Kidney epithelial cell (primary cell): ENCODE data around the gene DLG2. TPM values are rescaled to one million over a fixed set of nuclear protein-coding genes. Genes with fewer than 3 reads are reported as not detected.

ENCODE experiments used
- DNase-seq: peaks from one replicate; pipeline ENCODE4 v3.0.0-alpha.2; 2010; ENCODE audit warnings: low read depth
- H3K27me3 ChIP-seq: 2 replicates; pipeline ENCODE4 v1.6.0; 2011; ENCODE audit warnings: low read length; ENCODE audit not compliant: control insufficient read depth, insufficient read depth
- H3K36me3 ChIP-seq: 2 replicates; pipeline ENCODE4 v1.5.1; 2011; ENCODE audit warnings: low read length; ENCODE audit not compliant: control insufficient read depth, insufficient read depth
- H3K4me3 ChIP-seq: 2 replicates; pipeline ENCODE4 v1.5.1; 2011; ENCODE audit warnings: low read depth, mild to moderate bottlenecking, control low read depth, low read length
- CTCF ChIP-seq: IDR thresholded peaks from 2 replicates; pipeline ENCODE4 v1.5.1; 2011; ENCODE audit warnings: mild to moderate bottlenecking, moderate library complexity, low read length, control low read depth, inconsistent platforms; ENCODE audit not compliant: insufficient read depth, poor library complexity, severe bottlenecking
- total RNA-seq: library from RNA; depleted of rRNA; stranded (reverse); fragments of >200 nt; gene quantifications from 2 replicates; pipeline ENCODE4 v1.2.3, GENCODE V29; 2015

The DLG2 gene
- total RNA-seq, 1 donor from 2014 or later, result 0.75 TPM

- no peak for TF ChIP-seq CTCF
- H3K27me3 ChIP-seq, result no peaks in the 10 kb centered on the region
- no peak overlapping the region for H3K4me3 ChIP-seq
- no peaks in the 10 kb centered on the region for H3K36me3 ChIP-seq
- DNase-seq, result no peak
These were observed 1520.6 kb downstream of the DLG2 start for GRCh38 chr11:84106541-84106940.

GRCh38 chr11:84105148-84105547 lies 1522.0 kb downstream of the DLG2 start:
- DNase-seq, result no peak
- Histone ChIP-seq H3K36me3 (no peaks in the 10 kb centered on the region), H3K27me3 (no peaks in the 10 kb centered on the region), H3K4me3 (no peak overlapping the region)
- TF ChIP-seq CTCF, result no peak

- no peak overlapping the region for H3K4me3 ChIP-seq
- DNase-seq, result no peak
- no peaks in the 10 kb centered on the region for H3K36me3 ChIP-seq
- no peak for TF ChIP-seq CTCF
- H3K27me3 ChIP-seq, result no peaks in the 10 kb centered on the region
These were observed 1524.0 kb downstream of the DLG2 start for GRCh38 chr11:84103096-84103495.

- Histone ChIP-seq H3K36me3 (no peaks in the 10 kb centered on the region), H3K27me3 (no peaks in the 10 kb centered on the region), H3K4me3 (no peak overlapping the region)
- TF ChIP-seq CTCF, result no peak
- no peak for DNase-seq
These were observed 1530.0 kb downstream of the DLG2 start for GRCh38 chr11:84097186-84097585.

GRCh38 chr11:84091212-84091986 lies 1535.7 kb downstream of the DLG2 start:
- no peak overlapping the region for H3K4me3 ChIP-seq
- TF ChIP-seq CTCF, result no peak
- no peak for DNase-seq
- H3K27me3 ChIP-seq, result no peaks in the 10 kb centered on the region
- no peaks in the 10 kb centered on the region for H3K36me3 ChIP-seq
